KOPT-K1 (cell line): ENCODE results near the gene C10orf88.
"Not testable (repeated sequence)": the region's sequence is repeated elsewhere in the genome, so short reads cannot be mapped to it uniquely, and the experiment has no call there.

Experiments
- H3K27ac ChIP-seq: fragments of 200-600 bp; sonication (generic); 2 replicates; pipeline ENCODE4 v1.5.1; 2016; ENCODE audit warnings: antibody characterized with exemption, mild to moderate bottlenecking, low read depth, low read length; ENCODE audit not compliant: poor library complexity, severe bottlenecking
- H3K36me3 ChIP-seq: fragments of 200-600 bp; sonication (generic); 2 replicates; pipeline ENCODE4 v1.5.1; 2017; ENCODE audit warnings: antibody characterized with exemption, mild to moderate bottlenecking, low read length, moderate library complexity; ENCODE audit not compliant: insufficient read depth
- H3K9me3 ChIP-seq: fragments of 200-600 bp; sonication (generic); 2 replicates; pipeline ENCODE4 v1.5.1; 2017; ENCODE audit warnings: antibody characterized with exemption, low read length, mild to moderate bottlenecking; ENCODE audit not compliant: insufficient read depth, poor library complexity, severe bottlenecking

Gene C10orf88

GRCh38 chr10:122930140-122930539 is 23.9 kb downstream of the C10orf88 start:
- Histone ChIP-seq H3K27ac (no peak overlapping the region), H3K36me3 (peaks cover 21% of the 10 kb centered on the region), H3K9me3 (no peaks in the 10 kb centered on the region)

DNA sequence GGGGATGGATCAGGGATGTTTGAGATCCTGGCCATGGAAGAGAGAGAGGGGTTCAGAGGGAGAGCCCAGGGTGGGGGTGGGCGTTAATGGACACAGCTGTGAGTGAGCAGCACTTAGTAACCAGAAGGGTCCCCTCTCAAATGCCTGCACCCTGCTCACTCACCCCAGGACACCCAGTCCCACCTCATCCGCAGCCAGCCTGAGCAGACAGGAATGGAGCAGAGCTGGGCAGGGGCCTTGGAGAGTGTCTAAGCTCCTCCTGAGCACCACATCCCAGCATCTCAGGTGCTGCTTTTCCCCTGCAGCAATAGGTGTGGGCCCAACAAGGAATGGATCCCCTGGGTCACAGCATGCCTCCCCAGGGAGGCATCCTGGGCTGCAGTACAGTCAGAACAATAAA is 38.3 kb downstream of the C10orf88 start:
- Histone ChIP-seq H3K27ac (no peak overlapping the region), H3K36me3 (no peaks in the 10 kb centered on the region), H3K9me3 (no peaks in the 10 kb centered on the region)

DNA sequence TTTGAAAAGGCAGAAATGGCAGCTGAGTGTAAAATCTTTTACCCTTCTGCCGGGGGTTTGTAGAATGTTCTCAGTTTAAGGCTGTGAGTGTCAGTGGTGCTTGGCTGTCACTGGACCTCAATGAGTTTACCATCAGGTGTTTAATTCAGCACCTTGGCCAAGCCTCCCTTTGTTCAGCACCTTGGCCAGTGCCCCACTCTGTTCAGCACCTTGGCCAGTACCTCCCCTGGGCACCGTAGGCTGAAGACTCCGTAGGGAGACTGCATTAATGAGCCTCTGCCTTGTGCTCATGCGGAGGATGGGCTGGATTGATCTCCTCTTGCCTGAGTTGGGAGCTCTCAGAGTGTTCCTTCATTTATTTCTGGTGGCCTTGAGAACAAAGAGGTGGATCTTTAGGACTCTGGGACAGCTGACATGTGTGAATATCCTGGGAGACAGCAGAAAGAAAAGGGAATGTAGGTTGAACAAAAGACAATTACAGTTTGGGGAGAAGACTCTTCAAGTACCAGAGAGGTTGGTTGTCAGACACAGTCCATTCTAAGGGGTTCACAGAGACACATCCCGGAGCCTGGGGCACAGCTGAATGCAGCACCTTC is 42.0 kb downstream of the C10orf88 start:
- no peaks in the 10 kb centered on the region for H3K36me3 ChIP-seq

GRCh38 chr10:122910310-122910709 is 43.7 kb downstream of the C10orf88 start, which contains the start of gene FAM24A:
FAM24A (plus strand) TSS chr10:122910610; CDS start chr10:122911635, 1,025 bp downstream.
- Histone ChIP-seq H3K27ac (no peak within 1 kb of the TSS), H3K36me3 (no peaks in the 10 kb centered on the region), H3K9me3 (no peaks in the 10 kb centered on the region)

More for the DNA sequence above, 42.0 kb downstream of the C10orf88 start:
- Histone ChIP-seq H3K9me3 (no peaks in the 10 kb centered on the region), H3K27ac (no peak overlapping the region)

- not testable (repeated sequence) for H3K36me3 ChIP-seq, H3K9me3 ChIP-seq, H3K27ac ChIP-seq
Observed at GRCh38 chr10:122903861-122904260, 50.2 kb downstream of the C10orf88 start.

GRCh38 chr10:122894261-122894944 is 59.6 kb downstream of the C10orf88 start:
- H3K9me3 ChIP-seq, result no peaks in the 10 kb centered on the region
- no peak overlapping the region for H3K27ac ChIP-seq
- no peaks in the 10 kb centered on the region for H3K36me3 ChIP-seq

DNA sequence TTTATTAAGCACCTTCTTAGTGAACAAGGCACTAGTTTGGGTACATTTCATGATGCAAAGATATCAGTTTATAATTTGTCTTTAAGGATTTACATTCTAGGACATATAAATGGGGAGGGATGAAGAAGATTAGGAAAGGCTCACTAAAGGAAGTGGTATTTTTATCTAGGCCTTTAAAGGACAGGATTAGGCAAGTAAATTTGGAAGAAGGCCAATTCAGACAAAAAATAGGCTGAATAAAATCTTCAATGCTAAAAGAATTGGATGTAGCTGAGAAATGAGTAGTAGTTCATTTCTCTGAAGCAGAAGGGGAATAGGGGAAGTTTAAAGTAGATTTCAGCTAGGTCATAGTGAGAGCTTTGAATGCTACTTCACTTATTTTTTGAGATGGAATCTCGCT is 69.9 kb downstream of the C10orf88 start:
- H3K36me3 ChIP-seq, result peaks cover 5% of the 10 kb centered on the region; the same call in 1 of the 2 replicates
- no peak overlapping the region for H3K27ac ChIP-seq
- no peaks in the 10 kb centered on the region for H3K9me3 ChIP-seq

DNA sequence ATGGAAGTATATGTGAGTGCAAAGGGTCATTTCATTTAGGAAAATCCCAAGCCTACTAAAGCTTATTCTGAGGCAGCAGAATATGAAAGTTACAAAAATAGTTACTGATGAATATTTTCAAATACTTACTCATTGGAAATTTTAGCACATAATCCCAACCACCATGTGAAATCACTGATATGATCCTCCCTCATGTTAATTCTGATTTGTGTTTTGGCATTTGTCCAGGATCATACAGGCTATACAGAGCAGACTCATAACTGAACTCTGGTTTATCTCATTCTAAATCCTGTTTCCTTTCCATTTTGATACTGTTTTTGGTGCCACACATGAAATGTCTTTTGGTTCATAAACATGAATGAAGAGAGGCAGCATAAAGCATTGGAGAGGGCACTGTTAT is 71.3 kb downstream of the C10orf88 start:
- H3K36me3 ChIP-seq, result peaks cover 4% of the 10 kb centered on the region
- H3K9me3 ChIP-seq, result no peaks in the 10 kb centered on the region
- H3K27ac ChIP-seq, result no peak overlapping the region
